ENCODE results near the gene ANO3. TPM values are rescaled to one million over a fixed set of nuclear protein-coding genes. Genes with fewer than 3 reads are reported as not detected.
"Not testable (repeated sequence)": the region's sequence is repeated elsewhere in the genome, so short reads cannot be mapped to it uniquely, and the experiment has no call there.

The ANO3 gene
- polyA plus RNA-seq, 6 donors from 2014 or later: not detected

DNA sequence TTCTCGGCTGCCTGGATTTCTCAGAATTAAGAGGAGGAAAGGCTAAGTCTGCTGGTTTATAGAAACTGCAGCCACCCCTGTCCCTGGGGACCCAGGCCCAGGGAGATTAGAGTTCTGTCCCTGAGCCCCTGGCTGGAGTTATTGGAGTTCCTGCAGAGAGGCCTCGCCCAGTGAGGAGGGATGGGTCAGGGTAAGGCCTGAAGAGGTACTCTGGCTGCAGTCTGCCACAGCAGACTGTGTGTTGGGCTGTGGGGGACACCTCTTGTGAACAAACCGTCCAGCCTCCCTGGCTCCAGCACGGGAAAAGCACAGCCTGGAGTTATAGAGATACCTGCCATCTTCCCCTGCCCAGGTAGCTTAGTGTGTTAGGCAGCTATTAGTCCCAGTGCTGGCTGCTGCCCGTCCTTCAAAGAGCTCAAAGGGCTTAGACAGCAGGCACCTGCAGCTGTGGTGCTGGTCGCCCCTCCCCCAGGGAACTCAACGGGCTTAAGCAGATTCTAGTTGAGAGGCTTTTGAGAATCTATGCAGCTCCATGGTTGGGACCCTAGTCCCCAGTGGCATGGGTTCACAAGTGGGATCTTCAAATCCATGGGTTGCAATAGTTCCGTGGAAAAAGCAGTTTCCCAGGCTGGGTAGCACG lies 276.7 kb downstream of the ANO3 start:
- no peaks in the 10 kb centered on the region for H3K36me3 Mint-ChIP-seq

DNA sequence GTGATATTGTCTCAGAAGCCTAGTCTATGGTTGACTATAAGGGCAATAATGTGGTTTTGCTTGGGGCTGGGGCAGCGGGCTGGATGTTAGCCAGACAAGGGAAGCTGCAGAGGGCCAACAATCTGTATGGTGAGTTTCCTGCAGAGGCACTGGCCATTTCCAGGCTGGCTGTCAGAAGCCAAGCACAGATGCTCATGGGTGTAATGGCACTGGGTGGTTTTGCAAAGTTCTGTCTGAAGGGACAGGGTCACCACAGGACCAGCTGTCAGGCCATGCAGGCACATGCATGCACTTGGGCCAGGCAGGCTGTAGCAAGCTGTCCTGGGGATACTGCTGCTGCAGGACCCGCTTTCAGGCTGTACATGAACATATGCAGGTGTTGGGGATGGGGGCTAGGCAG lies 281.8 kb downstream of the ANO3 start:
- Mint-ChIP-seq H3K9me3 (peaks cover 5 to 20% (median 8%) of the 10 kb centered on the region in 7 donors), H3K4me1 (no peaks in the 10 kb centered on the region), H3K27me3 (no peaks in the 10 kb centered on the region), H3K4me3 (no peak overlapping the region), H3K36me3 (no peaks in the 10 kb centered on the region), H3K27ac (no peak overlapping the region)
- ATAC-seq (ENCODE audit: low read depth in 2 of 2) (no peak), DNase-seq (no peak)

More for the DNA sequence above, 276.7 kb downstream of the ANO3 start:
- no peak for DNase-seq
- Mint-ChIP-seq H3K27me3 (no peaks in the 10 kb centered on the region), H3K4me1 (no peaks in the 10 kb centered on the region), H3K4me3 (no peak overlapping the region), H3K27ac (no peak overlapping the region), H3K9me3 (peaks cover 10 to 29% (median 12%) of the 10 kb centered on the region in 7 donors)
- no peak for ATAC-seq (ENCODE audit: low read depth in 2 of 2)

DNA sequence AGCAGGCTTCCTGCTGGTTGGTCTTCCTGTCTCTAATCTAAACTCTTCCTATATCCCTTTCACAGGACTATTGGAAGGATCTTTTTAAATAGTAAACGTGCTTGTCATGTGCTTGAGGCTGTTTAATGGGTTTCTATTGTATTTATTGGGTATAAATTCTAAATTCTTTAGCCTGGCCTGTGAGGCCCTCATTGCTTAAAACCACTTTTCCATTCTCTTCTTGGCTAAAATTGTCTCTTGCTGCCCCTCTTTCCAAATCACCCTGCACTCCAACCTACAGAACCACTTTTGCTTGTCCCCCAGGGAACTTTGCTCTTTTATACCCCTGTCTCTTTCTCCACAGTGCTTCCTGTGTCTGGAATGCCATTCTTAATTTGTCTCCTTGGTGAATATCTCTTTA lies 286.5 kb downstream of the ANO3 start:
- Mint-ChIP-seq H3K4me3 (no peak overlapping the region), H3K9me3 (peaks cover 0 to 7% (median 2%) of the 10 kb centered on the region in 7 donors)

DNA sequence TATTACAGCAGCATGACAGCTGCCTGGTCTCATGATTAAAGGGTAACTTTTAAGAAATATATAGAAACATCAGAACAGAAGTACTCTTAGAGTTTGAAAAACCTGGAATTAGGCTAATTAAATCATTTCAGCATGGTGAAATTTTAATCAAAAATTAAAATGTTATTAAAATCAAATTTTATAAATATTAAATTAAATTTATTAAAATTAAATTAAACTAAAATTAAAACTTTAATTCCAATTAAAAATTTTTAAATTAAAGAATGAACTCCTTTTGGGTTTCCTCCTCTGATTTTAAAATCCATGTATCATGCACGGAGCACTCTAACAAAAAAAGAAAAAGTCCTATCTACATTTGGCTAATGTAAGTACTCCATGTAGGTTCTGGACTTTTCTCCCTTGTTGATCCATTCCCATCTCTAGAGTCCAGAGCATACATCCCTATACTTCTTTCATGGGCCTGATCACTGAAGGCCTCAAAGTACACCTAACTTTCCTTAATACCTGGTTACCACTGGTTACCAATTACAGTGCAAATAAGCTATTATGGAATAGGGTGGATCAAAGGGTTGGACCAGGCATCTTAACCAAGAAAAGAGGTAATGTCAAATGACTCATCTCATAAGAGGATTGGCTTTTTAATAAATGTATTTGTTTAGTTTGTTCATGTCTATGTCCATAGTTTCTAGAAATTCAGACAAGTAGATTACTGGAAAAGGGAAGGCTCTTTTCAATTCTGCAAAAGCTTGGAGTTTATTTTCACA lies 288.5 kb downstream of the ANO3 start:
- H3K27ac Mint-ChIP-seq: no peak overlapping the region
- no peak for DNase-seq
- H3K4me3 Mint-ChIP-seq: no peak overlapping the region
- no peaks in the 10 kb centered on the region for H3K4me1 Mint-ChIP-seq
- H3K36me3 Mint-ChIP-seq: no peaks in the 10 kb centered on the region
- H3K27me3 Mint-ChIP-seq: no peaks in the 10 kb centered on the region
- H3K9me3 Mint-ChIP-seq: peaks cover 0 to 5% (median 0%) of the 10 kb centered on the region in 7 donors
- no peak for ATAC-seq (ENCODE audit: low read depth in 2 of 2)

More for the DNA sequence above, 286.5 kb downstream of the ANO3 start:
- no peak for DNase-seq
- Mint-ChIP-seq H3K4me1 (no peaks in the 10 kb centered on the region), H3K27me3 (no peaks in the 10 kb centered on the region), H3K27ac (no peak overlapping the region), H3K36me3 (no peaks in the 10 kb centered on the region)
- no peak for ATAC-seq (ENCODE audit: low read depth in 2 of 2)

DNA sequence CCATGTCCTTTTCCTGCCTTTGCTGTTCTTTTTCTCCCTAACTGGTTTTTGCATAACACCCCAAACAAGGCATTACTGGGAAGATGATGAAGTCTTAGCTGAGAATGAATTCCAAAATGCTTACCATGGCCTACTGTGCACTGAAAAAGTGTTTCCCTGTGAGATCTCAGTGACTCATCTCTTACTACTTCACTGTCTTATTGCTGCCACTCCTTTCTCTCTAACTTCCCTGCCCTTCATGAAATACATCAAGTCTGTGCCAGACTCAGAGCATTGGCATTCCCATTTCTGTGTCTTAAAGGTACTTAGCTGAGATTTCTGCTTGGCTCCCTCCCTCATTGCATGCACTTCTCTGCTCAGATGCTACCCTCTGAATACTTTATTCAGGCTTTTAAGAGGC lies 289.2 kb downstream of the ANO3 start:
- no peaks in the 10 kb centered on the region for H3K36me3 Mint-ChIP-seq
- no peak for DNase-seq

DNA sequence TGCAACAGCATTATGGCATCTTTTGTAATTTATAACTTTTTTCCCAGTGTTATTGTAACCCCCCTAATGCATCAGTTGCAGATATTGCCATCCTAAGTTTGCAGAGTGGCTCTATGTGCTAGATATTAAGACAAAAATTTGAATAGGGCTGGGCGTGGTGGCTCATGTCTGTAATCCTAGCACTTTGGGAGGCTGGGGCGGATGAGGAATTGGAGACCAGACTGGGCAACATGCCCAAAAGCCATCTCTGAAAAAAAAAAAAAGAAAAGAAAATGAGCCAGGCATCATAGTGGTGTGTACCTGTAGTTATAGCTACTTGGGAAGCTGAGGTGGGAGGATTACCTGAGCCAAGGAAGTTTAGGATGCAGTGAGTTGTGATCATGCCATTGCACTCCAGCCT lies 290.3 kb downstream of the ANO3 start:
- Mint-ChIP-seq H3K4me3 (no peak overlapping the region), H3K36me3 (no peaks in the 10 kb centered on the region), H3K4me1 (no peaks in the 10 kb centered on the region), H3K9me3 (peaks cover 0 to 3% (median 0%) of the 10 kb centered on the region in 7 donors), H3K27ac (no peak overlapping the region), H3K27me3 (no peaks in the 10 kb centered on the region)
- DNase-seq (no peak), ATAC-seq (ENCODE audit: low read depth in 2 of 2) (no peak)

More for the DNA sequence above, 289.2 kb downstream of the ANO3 start:
- no peak for ATAC-seq (ENCODE audit: low read depth in 2 of 2)
- H3K9me3 Mint-ChIP-seq: peaks cover 0 to 3% (median 0%) of the 10 kb centered on the region in 7 donors
- no peak overlapping the region for H3K27ac Mint-ChIP-seq
- H3K27me3 Mint-ChIP-seq: no peaks in the 10 kb centered on the region
- no peak overlapping the region for H3K4me3 Mint-ChIP-seq
- H3K4me1 Mint-ChIP-seq: no peaks in the 10 kb centered on the region

DNA sequence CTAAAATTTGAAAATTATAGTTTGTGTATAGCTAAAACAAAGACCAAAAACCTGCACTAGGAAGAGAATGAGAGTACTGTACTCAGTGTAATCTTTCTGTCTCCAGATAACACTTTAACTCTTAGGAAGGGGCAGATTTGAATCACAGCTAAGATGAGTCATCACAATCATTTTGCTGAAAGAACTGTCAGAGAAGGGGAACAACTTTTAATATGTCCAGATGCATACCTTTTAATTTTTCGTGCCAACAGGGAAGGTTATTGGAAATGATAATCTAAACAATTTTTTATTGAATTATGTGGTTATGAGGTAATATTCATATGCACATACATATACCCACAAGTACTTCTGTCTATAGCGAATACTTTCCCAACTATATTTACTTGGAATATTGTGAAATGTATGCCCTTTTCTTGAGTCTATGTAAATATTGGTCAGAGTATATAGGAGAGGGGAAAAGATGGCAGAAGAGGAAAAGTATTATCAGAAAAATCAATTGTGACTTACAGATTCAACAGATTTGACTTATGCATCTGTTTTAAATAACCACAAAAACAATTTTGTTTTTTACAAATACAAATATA lies 291.2 kb downstream of the ANO3 start:
- no peak overlapping the region for H3K27ac Mint-ChIP-seq
- no peak for ATAC-seq (ENCODE audit: low read depth in 2 of 2)
- H3K9me3 Mint-ChIP-seq: peaks cover 0 to 3% (median 0%) of the 10 kb centered on the region in 7 donors

DNA sequence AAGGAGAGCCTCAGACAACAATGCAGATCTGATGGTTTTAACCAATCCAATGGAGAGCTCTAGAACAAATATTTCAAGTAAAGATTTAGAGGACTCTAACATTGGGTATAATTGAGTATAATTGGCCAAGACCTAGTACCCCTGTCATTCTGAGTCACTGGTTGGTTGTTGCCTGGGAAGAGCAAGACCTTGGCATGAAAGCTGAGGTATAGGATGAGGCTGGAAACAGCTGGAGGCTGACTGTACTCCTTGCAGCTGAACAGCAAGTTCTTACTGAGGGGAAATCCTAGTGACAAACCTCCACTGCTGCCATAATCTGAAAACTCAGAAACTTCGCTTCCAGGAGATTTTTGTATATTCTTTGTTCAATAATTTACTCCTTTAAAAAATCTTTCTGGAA lies 294.4 kb downstream of the ANO3 start:
- Mint-ChIP-seq H3K4me3 (no peak overlapping the region), H3K27me3 (no peaks in the 10 kb centered on the region), H3K4me1 (no peaks in the 10 kb centered on the region), H3K36me3 (no peaks in the 10 kb centered on the region), H3K9me3 (peaks cover 0 to 3% (median 0%) of the 10 kb centered on the region in 7 donors), H3K27ac (no peak overlapping the region)
- no peak for DNase-seq
- no peak for ATAC-seq (ENCODE audit: low read depth in 2 of 2)

More for the DNA sequence above, 291.2 kb downstream of the ANO3 start:
- H3K27me3 Mint-ChIP-seq: no peaks in the 10 kb centered on the region
- DNase-seq: no peak
- H3K4me3 Mint-ChIP-seq: no peak overlapping the region
- H3K36me3 Mint-ChIP-seq: no peaks in the 10 kb centered on the region
- no peaks in the 10 kb centered on the region for H3K4me1 Mint-ChIP-seq

DNA sequence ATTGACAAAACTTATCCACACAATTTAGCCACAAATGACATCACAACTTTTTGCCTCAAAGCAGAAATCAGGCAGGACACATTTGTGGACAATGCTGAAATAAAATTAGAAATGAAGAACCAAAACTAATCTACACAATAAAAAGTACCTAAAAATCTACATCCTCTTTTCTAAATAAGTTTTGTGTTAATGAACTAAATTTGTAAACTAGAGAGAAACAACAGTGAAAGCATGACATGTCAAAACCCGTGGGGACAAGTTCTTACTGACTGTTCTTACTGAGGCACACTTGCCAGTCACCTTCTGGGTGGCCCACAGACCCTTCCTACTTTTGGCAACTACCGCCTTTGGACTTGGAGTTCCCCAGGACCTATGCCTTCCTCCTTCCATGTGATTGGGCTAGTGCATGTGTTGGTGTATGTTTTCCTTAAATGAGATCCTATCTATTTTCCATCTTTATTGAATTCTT lies 300.8 kb downstream of the ANO3 start:
- H3K36me3 Mint-ChIP-seq: no peaks in the 10 kb centered on the region
- H3K27me3 Mint-ChIP-seq: no peaks in the 10 kb centered on the region
- no peak overlapping the region for H3K27ac Mint-ChIP-seq
- H3K4me1 Mint-ChIP-seq: no peaks in the 10 kb centered on the region
- H3K4me3 Mint-ChIP-seq: no peak overlapping the region
- ATAC-seq (ENCODE audit: low read depth in 2 of 2): no peak
- no peak for DNase-seq
- H3K9me3 Mint-ChIP-seq: peaks cover 0 to 6% (median 0%) of the 10 kb centered on the region in 7 donors

DNA sequence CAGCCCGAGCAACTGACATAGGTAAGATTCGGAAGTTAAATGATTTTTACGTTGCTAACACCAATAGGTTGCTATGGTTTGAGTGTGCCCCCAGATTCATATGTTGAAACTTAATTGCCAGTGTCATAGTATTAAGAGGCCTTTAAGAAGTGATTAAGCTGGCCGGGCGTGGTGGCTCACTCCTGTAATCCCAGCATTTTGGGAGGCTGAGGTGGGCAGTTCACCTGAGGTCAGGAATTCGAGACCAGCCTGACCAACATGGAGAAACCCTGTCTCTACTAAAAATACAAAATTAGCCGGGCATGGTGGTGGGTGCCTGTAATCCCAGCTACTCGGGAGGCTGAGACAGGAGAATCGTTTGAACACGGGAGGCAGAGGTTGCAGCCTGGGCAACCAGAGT lies 311.4 kb downstream of the ANO3 start:
- ATAC-seq (ENCODE audit: low read depth in 2 of 2); H3K27ac Mint-ChIP-seq: not testable (repeated sequence)

DNA sequence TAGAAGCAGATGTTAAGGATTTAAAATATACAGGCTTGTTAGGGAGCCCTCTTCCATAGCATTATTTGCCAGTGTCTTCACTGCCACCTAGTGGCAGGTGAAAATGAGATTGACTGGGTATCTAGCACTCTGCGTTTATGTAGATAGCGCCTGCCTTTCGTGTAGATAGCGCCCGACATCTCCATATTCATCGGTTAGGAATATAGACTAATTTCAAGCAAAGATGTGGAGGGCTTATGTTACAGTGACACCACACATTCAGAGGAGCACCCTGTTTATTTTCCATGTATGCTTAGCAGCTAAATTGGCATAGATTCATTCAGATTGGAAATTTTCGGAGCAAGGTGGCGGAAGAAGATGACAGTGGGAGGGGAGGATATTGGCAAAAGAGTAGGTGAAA lies 318.0 kb downstream of the ANO3 start:
- H3K4me3 Mint-ChIP-seq: no peak overlapping the region
- H3K9me3 Mint-ChIP-seq: peaks cover 0 to 2% (median 0%) of the 10 kb centered on the region in 7 donors
- ATAC-seq (ENCODE audit: low read depth in 2 of 2): no peak
- H3K4me1 Mint-ChIP-seq: no peaks in the 10 kb centered on the region
- H3K27me3 Mint-ChIP-seq: peaks cover 0 to 4% (median 0%) of the 10 kb centered on the region in 3 donors
- H3K36me3 Mint-ChIP-seq: no peaks in the 10 kb centered on the region
- peak; percentile 1 for DNase-seq
- no peak overlapping the region for H3K27ac Mint-ChIP-seq

More for the DNA sequence above, 311.4 kb downstream of the ANO3 start:
- not testable (repeated sequence) for H3K4me1 Mint-ChIP-seq, H3K4me3 Mint-ChIP-seq, DNase-seq, H3K36me3 Mint-ChIP-seq, H3K9me3 Mint-ChIP-seq, H3K27me3 Mint-ChIP-seq

DNA sequence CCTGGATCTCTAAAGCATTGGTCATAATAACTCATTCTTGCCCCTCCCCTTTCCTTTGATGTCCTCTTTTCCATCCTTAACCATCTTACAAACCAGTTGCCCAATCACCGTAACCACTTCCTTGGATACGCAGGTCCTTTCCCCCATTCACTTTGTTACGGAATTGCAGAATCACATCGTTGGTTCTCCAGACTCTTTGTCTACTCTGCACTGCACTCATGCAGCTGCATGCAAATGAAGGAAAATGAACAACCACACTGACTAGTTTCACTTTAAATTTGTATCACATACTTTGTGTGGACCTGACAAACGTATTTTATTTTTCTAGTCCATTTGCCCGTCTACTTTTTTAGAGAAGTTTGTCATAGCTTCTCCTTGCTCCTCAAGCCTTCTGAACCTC lies 320.0 kb downstream of the ANO3 start:
- DNase-seq (no peak), ATAC-seq (ENCODE audit: low read depth in 2 of 2) (no peak)
- Mint-ChIP-seq H3K9me3 (peaks cover 0 to 2% (median 0%) of the 10 kb centered on the region in 7 donors), H3K4me3 (no peak overlapping the region), H3K4me1 (no peaks in the 10 kb centered on the region), H3K27me3 (peaks cover 0 to 4% (median 0%) of the 10 kb centered on the region in 3 donors), H3K27ac (no peak overlapping the region), H3K36me3 (no peaks in the 10 kb centered on the region)

DNA sequence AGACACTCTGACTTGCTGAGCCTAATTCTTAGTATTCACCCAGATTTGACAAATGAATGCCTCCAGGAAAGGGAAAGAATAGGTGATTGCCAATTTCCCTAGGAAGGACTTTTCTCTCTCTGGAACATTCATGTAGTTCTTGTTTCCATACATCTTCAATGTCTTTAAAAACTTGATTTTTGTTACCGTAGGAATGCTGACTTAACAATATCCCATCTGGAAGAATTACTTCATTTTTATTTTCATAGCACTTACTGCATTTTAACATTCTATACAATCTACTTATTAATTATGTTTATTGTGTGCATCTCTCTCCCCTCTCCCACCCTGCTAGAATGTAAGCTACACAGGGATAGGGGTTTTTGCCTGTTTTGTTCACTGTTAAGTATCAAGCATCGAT lies 323.4 kb downstream of the ANO3 start:
- Mint-ChIP-seq H3K36me3 (no peaks in the 10 kb centered on the region), H3K27ac (no peak overlapping the region), H3K9me3 (no peaks in the 10 kb centered on the region), H3K27me3 (no peaks in the 10 kb centered on the region), H3K4me3 (no peak overlapping the region), H3K4me1 (no peaks in the 10 kb centered on the region)
- no peak for ATAC-seq (ENCODE audit: low read depth in 2 of 2)
- DNase-seq: no peak

DNA sequence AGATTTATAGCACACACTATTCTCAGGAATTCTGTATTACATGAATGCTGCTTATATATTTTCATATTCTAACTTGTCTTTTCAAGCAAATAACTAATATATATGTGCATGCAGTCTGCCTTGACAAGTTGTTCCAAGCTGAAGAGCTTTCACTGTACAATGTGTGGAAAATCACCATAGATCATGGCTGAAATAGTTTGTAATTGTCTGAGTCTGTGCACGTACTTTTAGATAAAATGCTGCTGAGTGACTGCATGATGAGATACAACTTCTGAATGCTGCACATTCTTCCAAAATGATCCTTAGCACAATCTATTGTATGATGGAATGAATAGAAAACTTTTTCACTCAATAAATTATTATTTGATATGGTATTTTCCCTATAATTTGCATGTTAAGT lies 331.0 kb downstream of the ANO3 start:
- Mint-ChIP-seq H3K4me1 (no peaks in the 10 kb centered on the region), H3K27me3 (no peaks in the 10 kb centered on the region), H3K36me3 (no peaks in the 10 kb centered on the region), H3K27ac (no peak overlapping the region), H3K9me3 (no peaks in the 10 kb centered on the region), H3K4me3 (no peak overlapping the region)
- DNase-seq (no peak), ATAC-seq (ENCODE audit: low read depth in 2 of 2) (no peak)
